Astrocyte (in vitro differentiated cells and primary cell): ENCODE measurements around the gene FAM221B. TPM values are rescaled to one million over a fixed set of nuclear protein-coding genes. Genes with fewer than 3 reads are reported as not detected.

Source experiments
- DNase-seq: peaks from one replicate; pipeline ENCODE4 v3.0.0-alpha.2; 2010; ENCODE audit warnings: low read depth
- FAIRE-seq: peaks from 2 replicates; lab custom pipeline; 2011; peaks lifted over from hg19 to GRCh38; lab: Jason Lieb, UNC
- H2AFZ ChIP-seq: 2 replicates; pipeline ENCODE4 v1.6.0; 2012; ENCODE audit warnings: low read depth, low read length, inconsistent platforms
- H3K27ac ChIP-seq: 2 replicates; pipeline ENCODE4 v1.5.1; 2011; ENCODE audit warnings: low read depth, low read length, inconsistent platforms
- H3K27me3 ChIP-seq: 2 replicates; pipeline ENCODE4 v1.6.0; 2011; ENCODE audit warnings: low read length, inconsistent platforms; ENCODE audit not compliant: insufficient read depth
- H3K36me3 ChIP-seq: 2 replicates; pipeline ENCODE4 v1.5.1; 2011; ENCODE audit warnings: low read length, inconsistent platforms; ENCODE audit not compliant: insufficient read depth
- H3K4me1 ChIP-seq: 2 replicates; pipeline ENCODE4 v1.5.1; 2011; ENCODE audit warnings: low read length, inconsistent platforms; ENCODE audit not compliant: insufficient read depth
- H3K4me2 ChIP-seq: 2 replicates; pipeline ENCODE4 v1.6.0; 2012; ENCODE audit warnings: low read length, inconsistent platforms
- H3K4me3 ChIP-seq: 2 replicates; pipeline ENCODE4 v1.5.1; 2011; ENCODE audit warnings: low read depth, mild to moderate bottlenecking, low read length, inconsistent platforms; ENCODE audit not compliant: insufficient read depth
- H3K79me2 ChIP-seq: 2 replicates; pipeline ENCODE4 v1.6.0; 2012; ENCODE audit warnings: mild to moderate bottlenecking, low read length, inconsistent platforms; ENCODE audit not compliant: insufficient read depth
- H3K9ac ChIP-seq: 2 replicates; pipeline ENCODE4 v1.6.0; 2012; ENCODE audit warnings: mild to moderate bottlenecking, low read length, inconsistent platforms
- H3K9me3 ChIP-seq: 2 replicates; pipeline ENCODE4 v1.5.1; 2012; ENCODE audit warnings: low read depth, mild to moderate bottlenecking, low read length, inconsistent platforms; ENCODE audit not compliant: insufficient read depth
- H4K20me1 ChIP-seq: 2 replicates; pipeline ENCODE4 v1.6.0; 2012; ENCODE audit warnings: low read length, inconsistent platforms; ENCODE audit not compliant: insufficient read depth
- H3K27ac Mint-ChIP-seq: one replicate; pipeline ENCODE4 v1.8.0; 2021; ENCODE audit warnings: mild to moderate bottlenecking, mixed read lengths; ENCODE audit not compliant: unreplicated experiment
- H3K27me3 Mint-ChIP-seq: one replicate; pipeline ENCODE4 v1.8.0; 2021; ENCODE audit warnings: low read depth, mixed read lengths; ENCODE audit not compliant: unreplicated experiment
- H3K36me3 Mint-ChIP-seq: one replicate; pipeline ENCODE4 v1.8.0; 2021; ENCODE audit warnings: low read depth, mixed read lengths; ENCODE audit not compliant: unreplicated experiment
- H3K4me1 Mint-ChIP-seq: one replicate; pipeline ENCODE4 v1.8.0; 2021; ENCODE audit warnings: low read depth, mixed read lengths; ENCODE audit not compliant: unreplicated experiment
- H3K4me3 Mint-ChIP-seq: one replicate; pipeline ENCODE4 v1.8.0; 2021; ENCODE audit warnings: mild to moderate bottlenecking, moderate library complexity, mixed read lengths; ENCODE audit not compliant: unreplicated experiment
- H3K9me3 Mint-ChIP-seq: one replicate; pipeline ENCODE4 v1.8.0; 2021; ENCODE audit warnings: mild to moderate bottlenecking, mixed read lengths; ENCODE audit not compliant: unreplicated experiment
- CTCF ChIP-seq: IDR thresholded peaks from 2 replicates; pipeline ENCODE4 v1.5.1; 2011; ENCODE audit warnings: low read depth, mild to moderate bottlenecking, inconsistent platforms, low read length, moderate library complexity; ENCODE audit not compliant: insufficient read depth
- EZH2 ChIP-seq: IDR thresholded peaks from 2 replicates; pipeline ENCODE4 v1.6.1; 2012; ENCODE audit warnings: mild to moderate bottlenecking, low read length, inconsistent platforms; ENCODE audit not compliant: insufficient read depth
- total RNA-seq: library from RNA; stranded (reverse); gene quantifications from 2 replicates; pipeline ENCODE4 v1.2.1, GENCODE V29; 2021

FAM221B gene
- total RNA-seq, 1 donor from 2014 or later = not detected

- Histone ChIP-seq H3K4me3 (no peak overlapping the region), H3K4me2 (no peak overlapping the region), H4K20me1 (no peaks in the 10 kb centered on the region), H3K4me1 (peaks cover 19% of the 10 kb centered on the region), H3K36me3 (no peaks in the 10 kb centered on the region), H3K27me3 (no peaks in the 10 kb centered on the region), H3K9me3 (no peaks in the 10 kb centered on the region), H3K27ac (no peak overlapping the region), H3K9ac (no peak overlapping the region), H2AFZ (no peak overlapping the region), H3K79me2 (no peaks in the 10 kb centered on the region)
- FAIRE-seq (no peak), DNase-seq (no peak)
- Mint-ChIP-seq H3K9me3 (peaks cover 6% of the 10 kb centered on the region), H3K27ac (no peak overlapping the region), H3K27me3 (peaks cover 37% of the 10 kb centered on the region), H3K36me3 (peaks cover 13% of the 10 kb centered on the region), H3K4me1 (peaks cover 12% of the 10 kb centered on the region), H3K4me3 (no peak overlapping the region)
- no peak for TF ChIP-seq CTCF
- TF ChIP-seq EZH2 = no peak
These were observed 13.0 kb upstream of the FAM221B start for GRCh38 chr9:35841645-35841900.

- H3K4me3 ChIP-seq = no peak overlapping the region
- H3K79me2 ChIP-seq = no peaks in the 10 kb centered on the region
- H3K27ac ChIP-seq = no peak overlapping the region
- peaks cover 19% of the 10 kb centered on the region for H3K4me1 ChIP-seq
- Mint-ChIP-seq H3K4me3 (no peak overlapping the region), H3K36me3 (peaks cover 13% of the 10 kb centered on the region), H3K27me3 (peaks cover 35% of the 10 kb centered on the region), H3K4me1 (peaks cover 12% of the 10 kb centered on the region), H3K9me3 (peaks cover 6% of the 10 kb centered on the region), H3K27ac (no peak overlapping the region)
- FAIRE-seq (no peak), DNase-seq (no peak)
- no peaks in the 10 kb centered on the region for H3K9me3 ChIP-seq
- H3K27me3 ChIP-seq = no peaks in the 10 kb centered on the region
- H4K20me1 ChIP-seq = no peaks in the 10 kb centered on the region
- TF ChIP-seq EZH2 = no peak
- TF ChIP-seq CTCF = no peak
- no peak overlapping the region for H3K4me2 ChIP-seq
- H3K9ac ChIP-seq = no peak overlapping the region
- no peaks in the 10 kb centered on the region for H3K36me3 ChIP-seq
- H2AFZ ChIP-seq = no peak overlapping the region
These were observed 12.5 kb upstream of the FAM221B start for GRCh38 chr9:35840881-35841644.

DNA sequence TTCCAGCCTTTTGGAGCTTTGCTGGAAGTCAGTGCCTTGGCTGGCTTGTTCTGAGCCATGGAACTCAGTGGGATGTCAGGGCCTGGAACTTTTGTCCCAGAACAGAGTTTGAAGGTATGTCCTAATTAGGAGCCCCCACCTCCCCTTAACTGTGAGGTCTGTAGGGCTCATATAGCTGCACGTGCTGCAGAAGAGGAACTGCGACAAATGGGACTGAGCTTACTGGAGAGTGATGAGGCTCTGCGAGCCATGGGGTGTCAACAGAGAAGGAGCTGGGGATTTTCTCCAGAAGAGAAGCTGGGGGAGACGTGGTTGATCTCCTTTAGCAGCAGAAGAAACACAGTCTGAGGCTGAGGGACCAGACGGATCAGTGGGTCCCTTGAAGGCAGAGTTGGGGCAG lies 11.4 kb upstream of the FAM221B start:
- no peaks in the 10 kb centered on the region for H3K9me3 ChIP-seq
- peaks cover 8% of the 10 kb centered on the region for H3K9me3 Mint-ChIP-seq
- H3K4me1 Mint-ChIP-seq = peaks cover 11% of the 10 kb centered on the region
- H3K27me3 Mint-ChIP-seq = peaks cover 31% of the 10 kb centered on the region
- no peaks in the 10 kb centered on the region for H3K79me2 ChIP-seq
- TF ChIP-seq EZH2 = no peak
- no peak for TF ChIP-seq CTCF
- H3K36me3 ChIP-seq = no peaks in the 10 kb centered on the region
- peaks cover 13% of the 10 kb centered on the region for H3K36me3 Mint-ChIP-seq
- no peaks in the 10 kb centered on the region for H4K20me1 ChIP-seq
- no peak overlapping the region for H3K27ac Mint-ChIP-seq
- H2AFZ ChIP-seq = no peak overlapping the region
- H3K27me3 ChIP-seq = no peaks in the 10 kb centered on the region
- no peak overlapping the region for H3K4me3 Mint-ChIP-seq
- H3K4me3 ChIP-seq = no peak overlapping the region
- no peak overlapping the region for H3K4me2 ChIP-seq
- no peak overlapping the region for H3K27ac ChIP-seq
- H3K4me1 ChIP-seq = peaks cover 9% of the 10 kb centered on the region
- H3K9ac ChIP-seq = no peak overlapping the region
- DNase-seq = no peak
- no peak for FAIRE-seq
